ENCODE data around the gene MAPKBP1. TPM values are rescaled to one million over a fixed set of nuclear protein-coding genes. Genes with fewer than 3 reads are reported as not detected.

MAPKBP1 gene
- polyA plus RNA-seq, 1 donor from 2014 or later = 30.3 TPM

GRCh38 chr15:41816788-41817187 lies 42.5 kb downstream of the MAPKBP1 start:
- Histone ChIP-seq H3K27ac (ENCODE audit: low read length) (no peak overlapping the region), H3K9me2 (ENCODE audit: insufficient read depth, low read length) (no peaks in the 10 kb centered on the region), H3K36me3 (ENCODE audit: insufficient read depth, low read length) (peaks cover 7% of the 10 kb centered on the region), H2AFZ (ENCODE audit: low read depth, low read length) (no peak overlapping the region), H3K4me3 (ENCODE audit: low read length) (no peak overlapping the region), H3K79me2 (replicated peaks; ENCODE audit: insufficient read depth, low read length) (no peaks in the 10 kb centered on the region), H3K27me3 (ENCODE audit: insufficient read depth, low read depth, low read length) (no peaks in the 10 kb centered on the region), H3K4me2 (ENCODE audit: low read length) (no peak overlapping the region), H3K9me3 (ENCODE audit: low read length) (no peaks in the 10 kb centered on the region), H3F3A (ENCODE audit: insufficient read depth, low read length, poor library complexity, severe bottlenecking) (no peaks in the 10 kb centered on the region), H3K9ac (ENCODE audit: low read length) (no peak overlapping the region), H4K20me1 (ENCODE audit: insufficient read depth) (no peaks in the 10 kb centered on the region)
- TF ChIP-seq MXI1 (conservative IDR thresholded peaks at IDR 0.05; ENCODE audit: poor library complexity, severe bottlenecking) = no peak
- TF ChIP-seq REST (IDR thresholded peaks at IDR 0.05; ENCODE audit: borderline replicate concordance) = no peak
- TF ChIP-seq RAD21 (conservative IDR thresholded peaks at IDR 0.05) = no peak
- TF ChIP-seq SMC3 (conservative IDR thresholded peaks at IDR 0.05; ENCODE audit: poor library complexity) = no peak

- no peak overlapping the region for H3K27ac ChIP-seq (ENCODE audit: low read length)
- H3K27me3 ChIP-seq (ENCODE audit: insufficient read depth, low read depth, low read length) = no peaks in the 10 kb centered on the region
- H3K9ac ChIP-seq (ENCODE audit: low read length) = no peak overlapping the region
- no peak overlapping the region for H3K4me2 ChIP-seq (ENCODE audit: low read length)
- TF ChIP-seq EZH2 (IDR thresholded peaks at IDR 0.05; ENCODE audit: borderline replicate concordance, insufficient read depth, low read length, poor library complexity, severe bottlenecking) = no peak
- TF ChIP-seq REST (IDR thresholded peaks at IDR 0.05; ENCODE audit: borderline replicate concordance) = no peak
- TF ChIP-seq TAF1 (IDR thresholded peaks at IDR 0.05; ENCODE audit: low read depth) = no peak
- no peak for TF ChIP-seq EP300 (conservative IDR thresholded peaks at IDR 0.05; ENCODE audit: poor library complexity, severe bottlenecking)
- TF ChIP-seq POLR2AphosphoS5 (IDR thresholded peaks at IDR 0.05) = no peak
- TF ChIP-seq CTCF (IDR thresholded peaks at IDR 0.05; ENCODE audit: poor library complexity, severe bottlenecking) = no peak
- TF ChIP-seq SMC3 (conservative IDR thresholded peaks at IDR 0.05; ENCODE audit: poor library complexity) = no peak
- TF ChIP-seq MXI1 (conservative IDR thresholded peaks at IDR 0.05; ENCODE audit: poor library complexity, severe bottlenecking) = no peak
- TF ChIP-seq RAD21 (conservative IDR thresholded peaks at IDR 0.05) = no peak
- H3F3A ChIP-seq (ENCODE audit: insufficient read depth, low read length, poor library complexity, severe bottlenecking) = no peaks in the 10 kb centered on the region
- H3K9me3 ChIP-seq (ENCODE audit: low read length) = no peaks in the 10 kb centered on the region
- H2AFZ ChIP-seq (ENCODE audit: low read depth, low read length) = no peak overlapping the region
- no peak overlapping the region for H3K4me3 ChIP-seq (ENCODE audit: low read length)
- no peaks in the 10 kb centered on the region for H3K79me2 ChIP-seq (replicated peaks; ENCODE audit: insufficient read depth, low read length)
- peaks cover 7% of the 10 kb centered on the region for H3K36me3 ChIP-seq (ENCODE audit: insufficient read depth, low read length)
- no peaks in the 10 kb centered on the region for H4K20me1 ChIP-seq (ENCODE audit: insufficient read depth)
- no peaks in the 10 kb centered on the region for H3K9me2 ChIP-seq (ENCODE audit: insufficient read depth, low read length)
These were observed 43.0 kb downstream of the MAPKBP1 start for GRCh38 chr15:41817327-41817726.

All from neural cell (in vitro differentiated cells).